HG03521 (cell line): ENCODE data around the gene MIB2.
A peak's percentile ranks its signal among the peaks of the same experiment; 100 is the strongest.

Experiments
- ATAC-seq: cut with Tn5 transposase; IDR thresholded peaks from one replicate; pipeline ENCODE4 v1.9.1; 2021; ENCODE audit warnings: mild to moderate bottlenecking, moderate library complexity; ENCODE audit not compliant: unreplicated experiment

MIB2 gene

DNA sequence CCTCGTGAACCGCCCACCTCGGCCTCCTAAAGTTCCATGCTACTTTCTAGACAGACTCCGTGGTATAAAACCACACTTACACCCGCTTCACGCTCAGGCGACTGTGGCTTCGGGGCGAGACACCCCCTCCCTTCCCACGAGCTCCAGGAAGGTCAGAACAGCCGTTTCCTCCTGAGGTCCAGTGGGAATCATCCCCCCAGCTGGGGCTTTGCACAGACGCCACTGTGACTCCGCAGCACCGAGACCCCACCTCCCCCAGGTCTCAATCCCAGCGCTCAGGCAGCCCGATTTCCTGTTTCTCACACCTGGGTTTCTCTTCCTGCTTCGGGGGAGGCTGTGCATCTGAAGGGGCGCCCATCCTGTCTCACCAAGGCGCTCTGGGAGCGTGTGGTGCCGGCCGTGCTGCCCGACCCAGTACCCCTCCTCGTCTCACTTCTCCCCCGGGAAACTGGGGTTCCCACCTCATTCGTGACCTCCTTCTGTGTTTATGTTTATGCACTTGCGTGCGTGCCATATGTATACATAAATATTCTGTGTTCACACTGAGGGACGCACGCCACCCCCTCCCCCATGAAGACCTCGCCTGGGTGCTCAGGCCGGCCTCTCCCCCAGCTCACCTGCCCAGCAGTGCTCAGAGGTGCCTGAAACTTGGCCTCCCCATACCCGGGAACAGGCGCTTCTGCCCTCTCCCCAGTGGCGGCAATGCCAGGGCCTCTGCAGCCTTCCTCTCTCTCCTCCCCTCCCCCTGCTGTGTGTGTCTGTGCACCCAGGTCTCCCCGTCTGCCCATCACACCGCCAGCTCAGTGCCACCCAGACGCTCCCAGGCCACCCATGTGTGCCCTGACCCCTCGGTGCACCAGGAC lies 62.6 kb downstream of the MIB2 start:
- peak; percentile 57 for ATAC-seq

DNA sequence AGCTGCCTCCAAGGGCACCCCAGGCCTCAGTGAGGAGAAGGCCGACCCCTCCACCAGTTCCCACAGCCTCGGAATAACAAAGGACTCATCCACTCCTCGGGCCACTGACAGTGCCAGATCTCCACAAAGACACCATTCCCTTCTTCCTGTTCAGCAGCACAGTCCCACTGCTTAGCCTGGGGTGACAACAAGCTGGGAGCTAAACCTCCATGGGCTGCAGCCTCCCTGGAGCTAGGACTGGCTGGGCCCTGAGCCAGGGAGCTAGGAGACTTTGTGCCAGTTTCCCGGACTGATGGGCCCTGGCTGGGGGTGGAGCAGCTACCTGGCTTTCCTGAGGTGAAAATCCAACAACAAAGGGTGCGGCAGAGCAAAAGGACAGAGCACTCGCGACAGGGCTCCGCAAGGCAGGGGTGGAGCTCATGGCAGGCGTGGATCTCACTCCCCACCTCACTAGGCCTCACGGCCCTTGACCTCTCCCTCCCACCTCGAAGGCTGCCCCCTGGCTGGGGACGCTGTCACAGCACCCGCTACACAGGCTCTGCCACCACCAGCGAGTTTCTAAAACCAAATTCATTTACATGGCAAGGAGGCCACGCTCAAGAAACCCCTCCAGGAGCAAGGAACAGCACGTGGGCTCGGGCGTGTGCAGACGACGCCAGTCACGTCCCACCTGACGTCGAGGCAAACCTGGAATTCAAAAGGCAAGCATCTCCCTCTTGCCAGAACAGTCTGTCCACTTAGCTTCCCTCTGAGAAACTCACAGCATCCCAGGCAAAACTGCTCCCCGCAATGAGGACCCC lies 63.5 kb downstream of the MIB2 start:
- ATAC-seq = no peak
